Measurements from ENCODE around the gene PLCL1. TPM values are rescaled to one million over a fixed set of nuclear protein-coding genes. Genes with fewer than 3 reads are reported as not detected.

Gene PLCL1
- 1 to 10 TPM; 1.6 to 1.8 TPM for total RNA-seq

DNA sequence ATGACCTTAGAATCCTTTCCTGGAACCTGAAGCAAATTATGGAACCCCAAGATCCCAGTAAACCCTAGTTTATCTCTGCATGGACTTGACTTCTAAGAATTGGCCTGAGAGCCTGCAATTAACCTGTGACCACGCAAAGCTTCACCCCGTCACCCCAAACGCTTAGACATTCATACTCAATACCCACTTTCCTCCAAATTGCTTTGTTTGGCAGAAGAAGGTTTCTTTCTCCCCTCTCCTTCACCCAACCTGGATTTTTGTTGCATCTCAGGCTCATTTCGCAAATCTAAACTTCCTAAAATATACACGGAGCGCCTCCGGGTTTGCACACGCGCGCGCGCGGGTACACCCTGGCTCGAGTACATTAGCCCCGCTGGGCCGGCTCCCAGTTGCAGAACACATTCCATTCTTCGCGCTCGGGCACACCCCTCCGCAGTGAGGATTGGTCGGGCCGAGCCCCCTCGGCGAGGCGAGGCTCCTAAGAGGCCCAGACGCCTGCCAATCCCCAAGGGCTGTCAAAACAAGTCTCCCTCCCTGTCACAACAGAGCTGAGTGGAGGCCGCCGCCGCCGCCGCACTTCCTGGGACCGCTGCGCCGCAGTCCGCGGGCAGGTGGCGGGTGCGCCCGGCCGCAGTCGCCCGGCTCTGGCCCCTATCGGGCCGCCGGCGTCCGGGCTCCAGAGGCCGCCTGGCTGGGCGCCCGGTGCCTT lies at the start of gene PLCL1:
TSS of gene PLCL1 (plus strand) at position 545 of the 709 bp plus-strand sequence.
- H3K27me3 Mint-ChIP-seq: peaks cover 15% of the 10 kb centered on the region
- no peaks in the 10 kb centered on the region for H3K9me3 Mint-ChIP-seq
- H3K36me3 Mint-ChIP-seq (ENCODE audit: low read depth): no peaks in the 10 kb centered on the region
- peaks cover 34% of the 10 kb centered on the region for H3K4me1 Mint-ChIP-seq
- peak within 1 kb of the TSS; percentile 78 for H3K27ac Mint-ChIP-seq
- DNase-seq: peak; percentile 93
- ChIA-PET POLR2A (no interaction called here), CTCF (interaction anchor here (0.7 to 1.8 kb wide), 2 partner anchors 323 to 492 kb away, joined by 3 to 8 read pairs; no protein-coding TSS in a partner anchor)
- peak within 1 kb of the TSS; percentile 83 for H3K4me3 Mint-ChIP-seq

DNA sequence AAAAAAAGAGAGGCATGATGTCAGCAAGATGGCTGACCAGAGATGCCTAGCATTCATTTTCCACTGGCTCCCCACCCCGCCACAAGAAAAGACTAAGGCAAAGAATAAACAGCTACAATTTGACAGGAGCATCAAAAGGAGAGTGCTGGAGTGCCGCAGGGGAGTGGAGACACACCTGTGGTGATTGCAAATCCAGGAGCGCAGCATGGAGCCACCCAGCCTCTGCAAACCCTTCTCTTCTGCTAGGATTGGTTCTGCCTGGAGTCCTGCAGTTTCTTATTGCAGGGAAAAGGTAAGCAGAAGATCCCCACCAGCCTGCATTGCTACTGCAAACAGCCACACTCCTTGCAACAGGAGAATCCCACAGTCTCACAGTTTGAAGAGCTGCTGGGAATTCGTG lies 45.4 kb upstream of the PLCL1 start:
- Mint-ChIP-seq H3K4me1 (no peaks in the 10 kb centered on the region), H3K36me3 (ENCODE audit: low read depth) (no peaks in the 10 kb centered on the region), H3K27ac (no peak overlapping the region), H3K4me3 (no peak overlapping the region), H3K9me3 (peaks cover 4% of the 10 kb centered on the region), H3K27me3 (peaks cover 31% of the 10 kb centered on the region)
- ChIA-PET POLR2A (no interaction called here), CTCF (no interaction called here)
- DNase-seq: no peak

DNA sequence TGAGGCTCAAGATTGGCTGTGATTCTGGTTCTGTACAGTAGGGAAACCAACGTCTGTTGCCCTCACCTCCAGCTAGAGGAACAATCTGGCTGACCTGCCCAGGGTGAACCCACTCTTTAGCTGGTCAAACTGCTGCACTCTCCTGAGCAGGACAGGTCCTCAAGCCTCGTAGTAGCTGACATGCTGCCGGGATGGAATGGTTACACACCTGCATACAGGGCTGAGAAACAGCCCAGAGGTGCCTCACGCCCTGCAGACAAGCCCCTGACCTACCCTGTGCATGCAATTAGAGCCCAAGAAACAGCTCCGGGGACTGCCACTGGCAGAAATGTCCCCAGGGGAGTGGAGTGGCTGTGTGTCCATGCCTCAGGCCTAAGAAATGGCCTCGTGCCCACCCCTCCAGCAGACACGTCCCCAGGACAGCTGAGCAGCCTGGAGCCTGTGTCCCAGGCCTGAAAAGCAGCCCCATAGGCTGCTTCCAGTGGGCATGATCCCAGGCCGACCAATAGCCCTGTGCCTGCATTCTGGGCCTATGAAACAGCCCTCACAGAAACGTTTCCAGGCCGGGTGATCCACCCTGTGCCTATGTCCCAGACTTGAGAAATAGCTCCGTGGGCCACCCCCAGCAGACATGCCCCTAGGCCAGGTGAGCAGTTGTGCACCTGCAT lies 44.6 kb upstream of the PLCL1 start:
- POLR2A ChIA-PET: no interaction called here
- no peak for DNase-seq
- H3K27ac Mint-ChIP-seq: no peak overlapping the region
- CTCF ChIA-PET: no interaction called here
- H3K27me3 Mint-ChIP-seq: peaks cover 33% of the 10 kb centered on the region
- H3K36me3 Mint-ChIP-seq (ENCODE audit: low read depth): no peaks in the 10 kb centered on the region
- no peak overlapping the region for H3K4me3 Mint-ChIP-seq
- peaks cover 4% of the 10 kb centered on the region for H3K9me3 Mint-ChIP-seq
- no peaks in the 10 kb centered on the region for H3K4me1 Mint-ChIP-seq

DNA sequence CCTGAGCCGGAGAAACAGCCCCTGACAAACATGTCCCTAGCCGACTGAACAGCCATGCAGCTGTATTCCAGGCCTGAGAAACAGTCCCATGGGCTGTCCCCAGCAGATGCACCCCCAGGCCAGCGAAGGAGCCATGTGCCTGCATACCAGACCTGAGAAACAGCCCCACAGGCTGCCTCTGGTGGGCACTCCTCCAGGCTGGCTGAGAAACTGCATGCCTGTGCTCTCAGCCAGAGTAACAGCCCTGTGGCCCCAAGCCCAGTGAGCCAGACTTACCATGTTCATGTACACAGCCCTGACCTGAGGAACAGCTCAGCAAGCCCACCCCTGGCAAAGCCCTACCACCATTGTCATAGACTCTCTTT lies 44.1 kb upstream of the PLCL1 start:
- peaks cover 4% of the 10 kb centered on the region for H3K9me3 Mint-ChIP-seq
- CTCF ChIA-PET: no interaction called here
- H3K27ac Mint-ChIP-seq: no peak overlapping the region
- H3K4me3 Mint-ChIP-seq: no peak overlapping the region
- DNase-seq: no peak
- H3K36me3 Mint-ChIP-seq (ENCODE audit: low read depth): no peaks in the 10 kb centered on the region
- H3K4me1 Mint-ChIP-seq: no peaks in the 10 kb centered on the region
- peaks cover 34% of the 10 kb centered on the region for H3K27me3 Mint-ChIP-seq
- POLR2A ChIA-PET: no interaction called here

DNA sequence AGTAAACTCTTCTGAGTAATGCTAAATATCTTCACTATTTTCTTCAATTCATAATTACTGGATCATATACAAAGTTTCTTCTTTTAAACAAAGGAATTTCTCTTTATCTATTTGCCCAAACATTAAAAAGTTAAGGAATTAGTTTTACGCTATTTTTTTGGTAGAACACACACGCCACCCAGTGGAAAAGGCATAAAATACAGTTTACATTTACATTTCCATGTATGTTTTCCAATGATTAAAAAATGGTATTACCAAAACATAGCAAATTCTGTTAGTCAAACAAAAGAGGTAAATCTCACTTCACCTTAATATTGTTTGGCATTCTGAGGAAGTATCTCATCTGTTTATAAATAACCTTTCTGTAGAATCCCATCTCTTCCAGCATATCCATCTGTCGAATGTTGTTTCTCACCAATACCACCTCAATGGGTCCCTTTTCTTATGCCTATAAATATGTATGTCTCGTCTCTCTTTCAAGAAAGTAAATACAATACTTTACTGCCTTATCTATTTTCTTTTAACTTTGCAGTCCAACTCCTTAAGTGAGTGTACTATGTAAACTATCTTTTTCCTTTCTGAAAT lies 26.5 kb upstream of the PLCL1 start:
- peaks cover 5% of the 10 kb centered on the region for H3K4me1 Mint-ChIP-seq
- ChIA-PET CTCF (interaction anchor here (1.2 to 1.6 kb wide), 2 partner anchors 13 to 343 kb away, joined by 4 to 5 read pairs; partner anchors contain the start of gene SF3B1), POLR2A (no interaction called here)
- no peaks in the 10 kb centered on the region for H3K36me3 Mint-ChIP-seq (ENCODE audit: low read depth)
- H3K9me3 Mint-ChIP-seq: no peaks in the 10 kb centered on the region
- H3K4me3 Mint-ChIP-seq: no peak overlapping the region
- peak; percentile 54 for DNase-seq
- peak overlapping the region; percentile 1 for H3K27ac Mint-ChIP-seq
- H3K27me3 Mint-ChIP-seq: peaks cover 15% of the 10 kb centered on the region

DNA sequence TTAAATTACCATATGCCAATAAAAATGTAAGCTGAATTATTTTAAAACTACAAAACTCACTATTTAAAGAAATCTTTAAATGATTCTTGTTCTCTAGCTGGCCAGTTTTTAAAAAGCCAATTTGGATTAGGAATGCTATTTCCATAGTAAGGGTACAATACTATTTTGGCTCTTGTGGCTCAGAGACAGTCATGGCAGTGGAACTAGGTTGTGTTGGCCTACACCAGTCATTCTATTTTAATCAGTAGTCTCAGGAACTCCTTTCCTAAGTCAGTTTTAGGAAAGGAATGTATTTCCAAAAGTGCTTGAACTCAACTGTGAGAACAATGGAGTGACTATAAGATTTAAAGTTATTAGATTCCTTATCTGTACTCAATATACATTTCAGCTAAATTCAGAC lies 25.1 kb upstream of the PLCL1 start:
- no peak overlapping the region for H3K4me3 Mint-ChIP-seq
- ChIA-PET POLR2A (no interaction called here), CTCF (interaction anchor here (1.2 to 1.6 kb wide), 2 partner anchors 14 to 345 kb away, joined by 4 to 5 read pairs; partner anchors contain the start of gene SF3B1)
- H3K27ac Mint-ChIP-seq: no peak overlapping the region
- H3K27me3 Mint-ChIP-seq: peaks cover 22% of the 10 kb centered on the region
- DNase-seq: no peak
- no peaks in the 10 kb centered on the region for H3K36me3 Mint-ChIP-seq (ENCODE audit: low read depth)
- no peaks in the 10 kb centered on the region for H3K9me3 Mint-ChIP-seq
- peaks cover 5% of the 10 kb centered on the region for H3K4me1 Mint-ChIP-seq

DNA sequence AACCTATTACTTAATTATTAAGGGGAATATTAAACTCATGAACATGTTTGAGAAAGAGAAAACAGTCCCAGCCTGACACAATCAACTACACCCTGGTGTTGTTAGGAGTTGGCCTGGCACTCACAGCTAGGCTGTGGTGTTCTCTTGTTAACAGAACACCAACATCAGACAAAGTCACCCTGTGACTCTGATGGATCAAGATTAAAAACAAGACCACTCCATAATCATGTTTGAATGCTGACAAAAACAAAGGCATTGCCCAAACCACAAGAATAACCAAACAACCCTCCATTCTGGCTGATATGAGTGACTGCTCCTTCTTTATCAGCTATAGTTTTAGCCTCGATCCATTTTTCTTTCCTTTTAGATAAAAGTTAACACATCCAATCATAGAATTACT lies 22.3 kb upstream of the PLCL1 start:
- Mint-ChIP-seq H3K9me3 (no peaks in the 10 kb centered on the region), H3K4me3 (no peak overlapping the region), H3K36me3 (ENCODE audit: low read depth) (no peaks in the 10 kb centered on the region), H3K27ac (no peak overlapping the region), H3K4me1 (peaks cover 8% of the 10 kb centered on the region), H3K27me3 (peaks cover 19% of the 10 kb centered on the region)
- no peak for DNase-seq
- POLR2A ChIA-PET: no interaction called here
- CTCF ChIA-PET: no interaction called here

DNA sequence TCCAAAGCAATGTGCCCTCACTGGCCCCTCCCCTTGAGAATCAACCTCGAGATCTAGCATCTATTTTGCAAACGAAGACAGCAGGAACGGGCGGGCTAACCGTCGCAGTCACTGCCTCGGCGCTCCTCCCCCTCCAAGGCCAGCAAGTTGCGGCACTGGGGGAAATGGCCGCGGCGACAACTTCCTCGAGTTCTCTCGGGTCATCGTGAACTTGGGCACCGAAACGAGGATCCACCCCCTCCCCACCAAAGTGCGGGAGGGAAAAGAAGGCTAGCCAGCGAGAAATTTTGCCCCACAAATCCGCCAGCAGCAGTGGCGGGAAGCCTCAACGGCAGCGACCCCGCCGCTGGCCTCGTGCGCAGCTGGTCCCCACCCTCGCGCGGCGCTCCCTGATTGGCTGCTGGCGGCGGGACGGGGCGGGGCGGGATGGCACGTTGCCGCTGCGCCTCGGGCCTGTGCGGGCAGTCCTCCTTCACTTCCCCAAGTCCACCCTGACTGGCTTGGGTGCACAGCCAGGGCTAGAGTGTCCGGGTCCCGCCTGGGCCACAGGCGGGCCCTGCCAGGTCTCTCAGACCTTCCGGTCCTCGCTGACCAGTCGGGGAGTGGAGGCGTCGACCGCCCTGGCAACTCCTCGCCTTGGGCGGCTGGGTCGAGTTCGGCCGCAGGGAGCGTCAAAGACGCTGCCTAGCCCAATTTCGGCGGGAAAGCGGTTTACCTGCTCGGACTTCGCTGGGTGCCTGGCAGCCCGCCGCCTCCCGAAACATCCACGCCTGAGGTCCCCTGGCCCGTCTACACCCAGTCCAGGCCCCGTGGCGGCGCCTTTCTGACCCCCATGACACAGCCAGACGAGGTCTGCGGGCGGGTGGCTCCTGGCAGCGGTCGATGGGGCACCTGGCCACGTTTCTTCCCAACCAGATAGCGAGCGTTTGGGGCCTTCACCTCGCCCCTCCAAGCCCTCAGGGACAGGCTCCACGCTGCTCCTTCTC lies 19.1 kb upstream of the PLCL1 start, which contains the start of gene BOLL:
TSS of gene BOLL (minus strand) at position 364 of the 986 bp plus-strand sequence. CDS start 3,469 bp downstream, outside the sequence.
- Mint-ChIP-seq H3K27me3 (peaks cover 24% of the 10 kb centered on the region), H3K4me1 (peaks cover 8% of the 10 kb centered on the region), H3K4me3 (peak within 1 kb of the TSS; percentile 67), H3K9me3 (no peaks in the 10 kb centered on the region), H3K27ac (no peak within 1 kb of the TSS), H3K36me3 (ENCODE audit: low read depth) (no peaks in the 10 kb centered on the region)
- no peak for DNase-seq
- POLR2A ChIA-PET: no interaction called here
- CTCF ChIA-PET: interaction anchor here (1.0 kb wide), 1 partner anchor 21 kb away, joined by 4 read pairs; no protein-coding TSS in a partner anchor

DNA sequence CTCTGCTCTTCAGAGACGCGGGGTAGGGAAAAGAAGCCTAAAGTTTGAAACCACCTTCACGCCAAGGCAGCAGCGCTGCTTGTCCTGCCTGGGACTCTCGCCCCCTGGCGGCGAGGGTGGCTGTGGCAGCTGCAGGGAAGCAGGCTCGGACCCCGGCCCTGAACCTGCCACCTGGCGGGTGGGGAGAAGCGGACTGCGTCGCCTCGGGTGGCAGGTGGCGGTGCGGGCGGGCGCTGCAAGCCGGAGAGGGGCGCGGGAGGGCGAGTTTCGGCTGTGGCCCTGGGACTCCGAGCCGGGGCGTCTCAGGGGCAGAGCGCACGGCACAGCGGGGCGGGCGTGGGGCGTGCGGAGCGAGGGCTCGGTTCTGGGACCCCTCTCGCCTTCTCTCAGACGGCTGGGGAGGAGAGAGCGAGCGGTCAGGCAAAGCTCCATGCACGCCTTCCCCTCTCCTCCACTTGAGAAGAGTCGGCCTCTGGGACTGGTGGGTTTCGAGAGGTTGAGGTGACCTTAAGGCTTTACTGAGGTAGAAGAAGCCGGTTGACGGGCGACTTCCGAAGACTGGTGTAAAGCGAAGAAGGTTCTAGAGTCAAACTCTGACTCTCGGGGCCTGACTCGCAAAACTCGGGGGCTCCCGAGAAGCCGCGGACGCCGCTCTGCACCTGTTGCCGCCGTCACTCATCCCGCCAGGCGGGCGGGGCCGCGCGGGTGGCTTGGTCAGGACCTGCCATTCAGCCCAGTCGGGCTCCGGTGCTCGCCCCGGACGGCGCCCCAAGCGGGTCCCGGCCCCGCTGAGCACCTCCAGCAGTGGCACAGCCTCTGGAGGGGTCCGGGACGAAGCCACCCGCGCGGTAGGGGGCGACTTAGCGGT lies 18.1 kb upstream of the PLCL1 start:
- Mint-ChIP-seq H3K4me3 (peak overlapping the region; percentile 67), H3K4me1 (peaks cover 8% of the 10 kb centered on the region), H3K36me3 (ENCODE audit: low read depth) (no peaks in the 10 kb centered on the region), H3K9me3 (no peaks in the 10 kb centered on the region), H3K27me3 (peaks cover 31% of the 10 kb centered on the region), H3K27ac (no peak overlapping the region)
- peak; percentile 69 for DNase-seq
- ChIA-PET CTCF (interaction anchor here (0.7 to 1.2 kb wide), 4 partner anchors 14 to 263 kb away, joined by 3 to 4 read pairs (median 3); no protein-coding TSS in a partner anchor), POLR2A (no interaction called here)

DNA sequence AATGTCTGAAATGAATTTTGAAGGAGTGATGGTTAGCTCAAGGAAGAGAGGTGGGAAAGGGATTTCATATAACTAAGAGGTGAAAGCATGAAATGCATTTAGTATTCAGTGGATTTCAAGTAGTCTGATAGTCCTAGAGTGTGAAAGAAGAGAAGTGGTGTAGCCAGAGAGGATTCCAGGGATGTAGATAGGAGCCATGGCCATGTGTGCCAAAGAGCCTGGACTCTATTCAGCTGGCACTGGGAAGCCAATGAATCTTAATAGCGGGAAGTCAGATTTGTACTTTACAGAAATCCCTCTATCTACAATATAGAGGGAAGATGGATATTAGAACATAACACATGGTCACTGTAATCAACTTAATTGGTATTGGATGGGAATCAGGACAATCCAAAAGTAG lies 10.9 kb upstream of the PLCL1 start:
- CTCF ChIA-PET: no interaction called here
- Mint-ChIP-seq H3K36me3 (ENCODE audit: low read depth) (no peaks in the 10 kb centered on the region), H3K9me3 (peaks cover 5% of the 10 kb centered on the region), H3K27me3 (peaks cover 31% of the 10 kb centered on the region), H3K27ac (no peak overlapping the region), H3K4me3 (no peak overlapping the region), H3K4me1 (no peaks in the 10 kb centered on the region)
- DNase-seq: no peak
- POLR2A ChIA-PET: no interaction called here

DNA sequence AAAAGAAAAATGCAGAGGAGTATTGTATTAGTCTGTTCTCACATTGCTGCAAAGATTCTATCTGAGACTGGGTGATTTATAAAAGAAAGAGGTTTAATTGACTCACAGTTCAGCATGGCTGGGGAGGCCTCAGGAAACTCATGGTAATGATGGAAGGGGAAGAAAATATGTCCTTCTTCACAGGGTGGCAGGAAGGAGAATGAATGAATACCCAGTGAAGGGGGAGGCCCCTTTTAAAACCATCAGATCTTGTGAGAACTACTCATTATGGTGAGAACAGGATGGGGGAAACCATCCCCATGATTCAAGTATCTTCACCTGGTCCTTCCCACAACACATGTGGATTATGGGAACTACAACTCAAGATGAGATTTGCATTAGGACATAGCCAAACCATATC lies 9.1 kb upstream of the PLCL1 start:
- POLR2A ChIA-PET: no interaction called here
- DNase-seq: no peak
- no peaks in the 10 kb centered on the region for H3K4me1 Mint-ChIP-seq
- CTCF ChIA-PET: interaction anchor here (0.8 kb wide), 1 partner anchor 19 kb away, joined by 3 read pairs; no protein-coding TSS in a partner anchor
- no peaks in the 10 kb centered on the region for H3K36me3 Mint-ChIP-seq (ENCODE audit: low read depth)
- peaks cover 28% of the 10 kb centered on the region for H3K27me3 Mint-ChIP-seq
- no peak overlapping the region for H3K27ac Mint-ChIP-seq
- H3K9me3 Mint-ChIP-seq: peaks cover 5% of the 10 kb centered on the region
- no peak overlapping the region for H3K4me3 Mint-ChIP-seq

DNA sequence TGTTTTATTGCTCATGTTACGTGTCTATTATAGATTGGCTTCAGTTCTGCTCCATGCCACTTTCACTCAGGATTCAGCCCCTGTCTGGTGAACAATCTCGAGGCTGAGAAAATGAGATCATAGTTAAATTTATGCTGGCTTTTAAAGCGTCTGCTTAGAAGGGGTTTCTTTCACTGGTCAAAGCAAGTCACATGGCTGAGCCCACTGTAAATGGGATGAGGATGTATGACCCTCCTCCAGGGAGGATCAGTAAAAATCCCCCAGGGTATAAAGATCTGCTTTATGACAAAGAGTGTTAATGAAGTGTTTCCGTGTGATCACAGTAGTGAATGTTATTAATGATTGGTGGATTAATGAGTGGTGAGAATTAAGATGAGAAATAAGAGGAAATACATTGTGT lies 6.2 kb upstream of the PLCL1 start:
- Mint-ChIP-seq H3K36me3 (ENCODE audit: low read depth) (no peaks in the 10 kb centered on the region), H3K9me3 (peaks cover 5% of the 10 kb centered on the region), H3K4me1 (peaks cover 3% of the 10 kb centered on the region), H3K27me3 (peaks cover 22% of the 10 kb centered on the region), H3K4me3 (no peak overlapping the region), H3K27ac (no peak overlapping the region)
- ChIA-PET POLR2A (no interaction called here), CTCF (no interaction called here)
- no peak for DNase-seq

Measured in activated CD4-positive, alpha-beta T cell treated with anti-CD3 and anti-CD28 coated beads, Interleukin-2, amount 10 ng/mL, durations not matched to agents 7 days and 5 days (primary cell).